Measurements from ENCODE around the gene RHEX.

- no peak for TF ChIP-seq CTCF (IDR thresholded peaks at IDR 0.05; ENCODE audit: low read depth, low read length)
- TF ChIP-seq EZH2phosphoT487 (IDR thresholded peaks at IDR 0.05; ENCODE audit: low read depth) = no peak
These were observed 54.2 kb downstream of the RHEX start for GRCh38 chr1:206107168-206107544.

Measured in OCI-LY3 (cell line).